Urinary bladder (tissue), 4 donors: ENCODE data around the gene EMX1. TPM values are rescaled to one million over a fixed set of nuclear protein-coding genes. Genes with fewer than 3 reads are reported as not detected.

ENCODE experiments used
- DNase-seq: peaks from one replicate; pipeline ENCODE4 v3.0.0-alpha.2; 2015; ENCODE audit errors: extremely low spot score
- H3K27ac ChIP-seq: one replicate; pipeline ENCODE4 v1.5.1; 2013; ENCODE audit warnings: low read depth, mild to moderate bottlenecking, moderate library complexity
- H3K36me3 ChIP-seq: one replicate; pipeline ENCODE4 v1.6.1; 2013; ENCODE audit warnings: mild to moderate bottlenecking, moderate library complexity; ENCODE audit not compliant: insufficient read depth
- H3K4me1 ChIP-seq: one replicate; pipeline ENCODE4 v1.6.1; 2013; ENCODE audit warnings: mild to moderate bottlenecking, moderate library complexity; ENCODE audit not compliant: insufficient read depth
- H3K4me3 ChIP-seq: one replicate; pipeline ENCODE4 v1.5.1; 2013; ENCODE audit warnings: low read depth, low read length
- WGBS: extraction: QIAGEN DNeasy Blood & Tissue Kit; methylation state at CpG from one replicate; pipeline ENCODE4 v1.1.7; 2013; 5-methylcytosine and 5-hydroxymethylcytosine counted together
- polyA plus RNA-seq: library from polyadenylated mRNA; stranded (reverse); fragments of 200-250 nt; gene quantifications from one replicate; pipeline ENCODE4 v1.2.3, GENCODE V29; 2013
- total RNA-seq: library from RNA; depleted of rRNA; stranded (reverse); fragments of >200 nt; gene quantifications from one replicate; pipeline ENCODE4 v1.2.3, GENCODE V29; 2014
- donor health status: healthy with polysubstance abuse.
- donor health status: healthy.

EMX1 gene
- total RNA-seq (not detected), polyA plus RNA-seq (not detected)

DNA sequence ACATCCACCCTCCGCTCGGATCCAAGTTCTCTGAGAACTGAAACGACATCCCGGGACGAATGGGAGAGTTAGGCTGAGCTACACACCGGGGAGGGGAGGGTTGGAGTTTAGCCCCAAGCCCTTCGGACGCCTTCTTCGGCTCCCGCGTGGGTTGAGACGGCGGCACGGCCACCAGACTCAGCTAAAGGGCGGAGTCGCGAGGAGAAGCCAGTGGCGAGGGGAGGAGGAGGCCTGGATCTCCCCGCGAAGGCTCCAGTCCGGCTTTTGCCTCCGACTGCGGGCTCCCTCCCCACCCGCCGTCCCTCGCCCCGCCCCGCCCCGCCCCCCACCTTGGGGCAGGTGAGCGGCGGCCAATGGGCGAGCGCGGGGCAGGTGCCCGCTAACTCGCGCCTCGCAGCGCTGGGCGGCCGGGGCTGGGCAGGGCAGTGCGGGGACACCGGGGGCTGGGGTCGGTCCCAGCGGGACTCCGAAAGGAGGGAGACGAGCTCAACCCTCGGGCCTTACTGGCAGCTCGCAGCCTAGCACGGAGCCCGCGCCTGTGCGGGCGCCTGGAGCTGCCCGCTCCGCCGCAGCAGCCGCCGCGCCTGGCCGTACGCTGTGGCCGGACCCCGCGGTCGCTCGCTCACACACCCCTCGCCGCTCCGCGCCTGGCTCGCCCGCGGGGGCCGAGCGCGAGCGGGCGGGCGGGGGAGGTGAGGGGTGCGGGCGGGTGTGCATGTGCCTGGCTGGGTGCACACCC is at the start of gene EMX1:
Gene EMX1, plus strand, starts transcription at position 382 of the 739 bp plus-strand sequence. Its CDS starts 334 bp downstream, at position 716.
- Histone ChIP-seq H3K4me1 (peaks cover 4% of the 10 kb centered on the region), H3K36me3 (no peaks in the 10 kb centered on the region)
- DNase-seq, result no peak

DNA sequence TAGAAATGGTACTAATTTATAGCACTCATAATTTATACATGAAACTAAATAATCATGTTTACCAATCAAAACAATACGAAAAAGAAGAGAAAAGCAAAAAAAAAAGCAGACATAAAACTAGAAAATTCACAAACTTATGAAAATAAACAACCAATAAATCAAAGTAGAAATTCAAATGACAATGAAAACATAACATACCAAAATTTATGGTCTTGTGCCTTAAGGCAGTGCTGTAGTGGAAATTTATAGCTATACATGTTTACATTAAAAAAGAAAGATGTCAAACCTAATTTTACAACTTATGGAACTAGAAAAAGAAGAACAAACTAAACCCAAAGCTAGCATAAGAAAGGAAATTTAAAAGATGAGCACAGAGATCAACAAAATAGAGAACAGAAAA is 46.3 kb upstream of the EMX1 start:
- Histone ChIP-seq H3K27ac (no peak overlapping the region), H3K4me1 (no peaks in the 10 kb centered on the region), H3K4me3 (no peak overlapping the region), H3K36me3 (no peaks in the 10 kb centered on the region)
- 37% methylated on average over 1 of the region's 1 CpG for WGBS
- no peak for DNase-seq

More for the DNA sequence above, at the start of gene EMX1:
- peak within 1 kb of the TSS; percentile 39 for H3K4me3 ChIP-seq
- H3K27ac ChIP-seq, result no peak within 1 kb of the TSS
- under 1% methylated on average over 82 of the region's 82 CpGs for WGBS

DNA sequence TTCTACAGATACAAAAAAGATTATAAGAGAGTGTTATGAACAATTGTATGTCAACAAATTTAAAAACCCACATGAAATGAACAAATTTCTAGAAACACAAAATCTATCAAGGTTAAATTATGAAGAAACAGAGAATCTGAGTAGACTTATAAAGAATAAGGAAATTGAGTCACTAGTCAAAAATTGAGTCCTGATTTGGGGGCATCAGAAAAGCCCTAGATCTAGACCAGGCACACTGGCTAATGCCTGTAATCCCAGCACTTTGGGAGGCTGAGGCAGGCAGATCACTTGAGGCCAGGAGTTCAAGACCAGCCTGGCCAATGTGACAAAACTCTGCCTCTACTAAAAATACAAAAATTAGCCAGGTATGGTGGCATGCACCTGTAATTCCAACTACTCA is 45.4 kb upstream of the EMX1 start:
- no peak overlapping the region for H3K4me3 ChIP-seq
- H3K27ac ChIP-seq, result no peak overlapping the region
- no peak for DNase-seq
- H3K36me3 ChIP-seq, result no peaks in the 10 kb centered on the region
- no peaks in the 10 kb centered on the region for H3K4me1 ChIP-seq

GRCh38 chr2:72883356-72883962 is 33.9 kb upstream of the EMX1 start:
- no peak overlapping the region for H3K27ac ChIP-seq
- H3K4me3 ChIP-seq, result no peak overlapping the region
- DNase-seq, result no peak
- no peaks in the 10 kb centered on the region for H3K36me3 ChIP-seq
- H3K4me1 ChIP-seq, result no peaks in the 10 kb centered on the region
- WGBS, result 4% methylated on average over 4 of the region's 4 CpGs

DNA sequence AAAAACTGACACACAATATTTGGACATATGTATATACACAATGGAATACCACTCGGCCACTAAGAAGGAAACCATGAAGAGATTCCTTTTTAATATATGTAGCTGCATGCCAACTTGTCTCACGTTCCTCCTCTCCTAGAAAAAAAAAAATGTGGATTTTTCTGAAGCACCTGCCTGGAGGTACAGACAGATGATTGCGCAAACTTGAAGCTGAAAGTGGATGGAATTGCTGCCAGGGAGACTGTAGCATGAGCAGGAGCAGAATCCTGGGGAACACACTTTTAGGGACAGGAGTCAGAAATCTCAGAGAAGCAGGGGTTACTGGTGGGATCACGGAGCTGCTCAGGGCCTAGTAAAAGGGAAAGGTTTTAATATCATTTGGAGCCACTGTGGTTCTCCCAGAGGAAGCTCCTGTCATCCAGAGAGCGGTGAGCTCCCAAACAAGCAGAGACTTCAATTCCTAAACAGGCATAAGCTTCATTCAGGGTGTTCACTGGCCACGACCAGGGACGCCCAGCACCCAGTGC is 30.8 kb upstream of the EMX1 start:
- WGBS, result 51% methylated on average over 7 of the region's 7 CpGs
- Histone ChIP-seq H3K36me3 (no peaks in the 10 kb centered on the region), H3K27ac (no peak overlapping the region), H3K4me3 (peak overlapping the region; percentile 61), H3K4me1 (no peaks in the 10 kb centered on the region)
- DNase-seq, result no peak

GRCh38 chr2:72887032-72887739 is 30.1 kb upstream of the EMX1 start, which contains the start of gene SPR:
Gene SPR, plus strand, starts transcription at chr2:72887408. Its CDS starts 25 bp downstream, at chr2:72887433.
- no peak for DNase-seq
- under 1% methylated on average over 76 of the region's 76 CpGs for WGBS

DNA sequence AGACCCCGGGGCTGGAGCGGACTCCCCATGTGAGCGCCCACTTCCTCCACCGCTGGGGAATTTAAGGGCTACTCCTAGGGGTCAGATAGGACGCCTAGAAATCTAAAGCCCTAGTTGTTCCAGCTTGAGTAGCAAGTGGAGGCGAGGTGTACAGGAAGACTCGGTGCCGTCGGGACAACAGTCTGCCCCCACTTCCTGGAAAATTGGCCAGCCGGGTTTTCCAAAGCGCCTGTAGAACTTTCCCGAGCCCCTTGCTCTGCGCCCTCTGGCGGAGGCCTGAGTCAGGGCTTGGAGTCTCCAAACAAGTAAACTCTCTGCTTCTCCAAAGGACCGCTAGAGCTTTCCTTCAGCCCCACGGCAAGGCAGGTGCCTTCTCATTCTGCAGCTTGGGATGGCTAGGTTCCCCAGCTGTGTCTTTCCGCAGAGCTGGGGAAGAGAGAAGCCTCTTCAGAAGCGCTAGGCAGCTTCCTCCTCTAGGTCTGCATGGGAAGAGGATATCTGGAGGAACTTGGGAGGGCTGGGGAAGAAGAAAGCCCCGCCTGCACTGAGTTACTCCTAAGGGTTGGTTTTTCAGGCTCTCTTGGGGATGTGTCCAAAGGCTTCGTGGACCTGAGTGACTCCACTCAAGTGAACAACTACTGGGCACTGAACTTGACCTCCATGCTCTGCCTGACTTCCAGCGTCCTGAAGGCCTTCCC is 29.4 kb upstream of the EMX1 start:
- 9% methylated on average over 21 of the region's 21 CpGs for WGBS
- no peaks in the 10 kb centered on the region for H3K4me1 ChIP-seq
- DNase-seq, result peak; percentile 63
- peak overlapping the region; percentile 67 for H3K27ac ChIP-seq
- H3K36me3 ChIP-seq, result no peaks in the 10 kb centered on the region
- H3K4me3 ChIP-seq, result peak overlapping the region; percentile 61

More at GRCh38 chr2:72887032-72887739, 30.1 kb upstream of the EMX1 start, which contains the start of gene SPR:
- no peaks in the 10 kb centered on the region for H3K36me3 ChIP-seq
- peak within 1 kb of the TSS; percentile 61 for H3K4me3 ChIP-seq
- no peaks in the 10 kb centered on the region for H3K4me1 ChIP-seq
- peak within 1 kb of the TSS; percentile 67 for H3K27ac ChIP-seq

- no peaks in the 10 kb centered on the region for H3K4me1 ChIP-seq
- no peak overlapping the region for H3K27ac ChIP-seq
- no peak overlapping the region for H3K4me3 ChIP-seq
- WGBS, result 88% methylated on average over 11 of the region's 11 CpGs
- no peak for DNase-seq
- no peaks in the 10 kb centered on the region for H3K36me3 ChIP-seq
These were observed 28.7 kb upstream of the EMX1 start for GRCh38 chr2:72888438-72889202.

GRCh38 chr2:72889991-72890390 is 27.3 kb upstream of the EMX1 start:
- H3K4me1 ChIP-seq, result no peaks in the 10 kb centered on the region
- no peak overlapping the region for H3K27ac ChIP-seq
- H3K4me3 ChIP-seq, result no peak overlapping the region
- H3K36me3 ChIP-seq, result no peaks in the 10 kb centered on the region
- DNase-seq, result no peak
- 95% methylated on average over 4 of the region's 4 CpGs for WGBS

GRCh38 chr2:72891091-72891818 is 26.1 kb upstream of the EMX1 start:
- Histone ChIP-seq H3K27ac (no peak overlapping the region), H3K36me3 (no peaks in the 10 kb centered on the region), H3K4me1 (no peaks in the 10 kb centered on the region), H3K4me3 (no peak overlapping the region)
- no peak for DNase-seq
- WGBS, result 81% methylated on average over 8 of the region's 8 CpGs

DNA sequence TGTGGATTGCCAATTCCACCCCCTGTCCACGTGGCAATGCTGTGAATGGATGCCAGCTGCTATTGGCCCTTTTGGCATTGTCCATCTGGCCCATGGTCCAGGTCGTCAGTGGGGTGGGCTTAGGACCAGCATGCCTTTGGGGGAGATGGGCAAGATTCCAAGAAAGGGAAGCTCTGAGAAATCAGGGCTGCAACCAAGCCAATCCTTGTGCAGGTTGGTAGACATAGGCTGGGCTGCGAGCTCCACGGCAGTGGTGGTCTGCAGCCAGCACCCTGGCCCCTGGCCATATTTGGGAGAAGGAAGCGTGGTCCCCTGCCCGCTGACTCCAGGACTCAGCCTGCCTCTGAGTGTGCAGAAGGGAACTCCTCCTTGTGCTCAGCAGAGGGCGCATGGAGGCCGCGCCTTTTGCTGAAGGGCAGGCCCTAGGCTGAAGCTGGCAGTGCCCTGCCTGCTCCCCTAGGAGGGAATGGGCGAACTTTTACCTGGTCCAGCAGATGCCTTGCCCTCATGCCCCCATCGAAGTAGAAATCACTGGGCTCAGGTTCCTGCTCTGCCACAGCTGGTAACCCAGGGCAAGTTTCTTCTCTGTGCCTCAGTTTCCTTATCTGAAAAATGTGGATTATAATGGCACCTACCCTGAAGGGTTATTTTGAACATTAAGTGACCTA is 24.7 kb upstream of the EMX1 start:
- Histone ChIP-seq H3K27ac (no peak overlapping the region), H3K4me3 (no peak overlapping the region), H3K4me1 (no peaks in the 10 kb centered on the region), H3K36me3 (no peaks in the 10 kb centered on the region)
- 6% methylated on average over 11 of the region's 11 CpGs for WGBS
- no peak for DNase-seq
